Central memory CD8-positive, alpha-beta T cell (primary cell): ENCODE data around the gene ANAPC16.
"Not testable (repeated sequence)": the region's sequence is repeated elsewhere in the genome, so short reads cannot be mapped to it uniquely, and the experiment has no call there.

Experiments
- ATAC-seq: fragments of 150-1000 bp; cut with Tn5 transposase; replicated peaks from 2 replicates; pipeline ENCODE4 v1.10.0; 2022; ENCODE audit warnings: mild to moderate bottlenecking, moderate FRiP score, moderate number of reproducible peaks; ENCODE audit not compliant: poor library complexity, severe bottlenecking; ENCODE audit errors: extremely low read depth
- DNase-seq, 2 donors: peaks; one replicate each; pipeline ENCODE4 v3.0.0; 2021; ENCODE audit warnings: low spot score in 2 of 2
- H3K27ac Mint-ChIP-seq: one replicate; pipeline ENCODE4 v1.8.0; 2022; ENCODE audit warnings: low read depth, mild to moderate bottlenecking, moderate library complexity, mixed read lengths
- H3K27me3 Mint-ChIP-seq: one replicate; pipeline ENCODE4 v1.8.0; 2022; ENCODE audit warnings: mixed read lengths
- H3K36me3 Mint-ChIP-seq: one replicate; pipeline ENCODE4 v1.8.0; 2022; ENCODE audit warnings: mild to moderate bottlenecking, moderate library complexity, mixed read lengths; ENCODE audit not compliant: insufficient read depth
- H3K4me1 Mint-ChIP-seq: one replicate; pipeline ENCODE4 v1.8.0; 2022; ENCODE audit warnings: mixed read lengths
- H3K4me3 Mint-ChIP-seq: one replicate; pipeline ENCODE4 v1.8.0; 2022; ENCODE audit warnings: mild to moderate bottlenecking, moderate library complexity, mixed read lengths
- H3K9me3 Mint-ChIP-seq: one replicate; pipeline ENCODE4 v1.8.0; 2022; ENCODE audit warnings: mixed read lengths

The ANAPC16 gene

GRCh38 chr10:72263613-72264241 lies 47.9 kb downstream of the ANAPC16 start:
- DNase-seq, result peak in 1 of 2 donors; percentile 15
- Mint-ChIP-seq H3K27me3 (no peaks in the 10 kb centered on the region), H3K36me3 (peaks cover 1% of the 10 kb centered on the region), H3K4me1 (peaks cover 42% of the 10 kb centered on the region), H3K27ac (peak overlapping the region; percentile 53), H3K9me3 (no peaks in the 10 kb centered on the region), H3K4me3 (no peak overlapping the region)
- ATAC-seq, result no peak

GRCh38 chr10:72264536-72264935 lies 48.7 kb downstream of the ANAPC16 start:
- no peak overlapping the region for H3K4me3 Mint-ChIP-seq
- ATAC-seq (no peak), DNase-seq (no peak)
- H3K9me3 Mint-ChIP-seq, result no peaks in the 10 kb centered on the region
- peaks cover 36% of the 10 kb centered on the region for H3K4me1 Mint-ChIP-seq
- H3K27ac Mint-ChIP-seq, result no peak overlapping the region
- peaks cover 1% of the 10 kb centered on the region for H3K36me3 Mint-ChIP-seq
- H3K27me3 Mint-ChIP-seq, result no peaks in the 10 kb centered on the region

- Mint-ChIP-seq H3K27ac (peak overlapping the region; percentile 19), H3K4me1 (peaks cover 30% of the 10 kb centered on the region)
These were observed 49.7 kb downstream of the ANAPC16 start for GRCh38 chr10:72265508-72265907.

GRCh38 chr10:72265990-72266865 lies 50.4 kb downstream of the ANAPC16 start:
- DNase-seq (no peak), ATAC-seq (no peak)
- H3K9me3 Mint-ChIP-seq, result no peaks in the 10 kb centered on the region
- H3K36me3 Mint-ChIP-seq, result peaks cover 1% of the 10 kb centered on the region
- no peaks in the 10 kb centered on the region for H3K27me3 Mint-ChIP-seq
- no peak overlapping the region for H3K4me3 Mint-ChIP-seq
- H3K27ac Mint-ChIP-seq, result no peak overlapping the region
- peaks cover 25% of the 10 kb centered on the region for H3K4me1 Mint-ChIP-seq

More at GRCh38 chr10:72265508-72265907, 49.7 kb downstream of the ANAPC16 start:
- Mint-ChIP-seq H3K36me3 (peaks cover 1% of the 10 kb centered on the region), H3K4me3 (no peak overlapping the region), H3K9me3 (no peaks in the 10 kb centered on the region), H3K27me3 (no peaks in the 10 kb centered on the region)
- DNase-seq, result no peak
- ATAC-seq, result no peak

- H3K27ac Mint-ChIP-seq, result peak overlapping the region; percentile 32
- H3K9me3 Mint-ChIP-seq, result no peaks in the 10 kb centered on the region
- H3K4me3 Mint-ChIP-seq, result no peak overlapping the region
These were observed 51.6 kb downstream of the ANAPC16 start for GRCh38 chr10:72267381-72267780.

GRCh38 chr10:72267819-72268399 lies 52.1 kb downstream of the ANAPC16 start:
- no peaks in the 10 kb centered on the region for H3K27me3 Mint-ChIP-seq

More at GRCh38 chr10:72267381-72267780, 51.6 kb downstream of the ANAPC16 start:
- DNase-seq (no peak), ATAC-seq (no peak)
- H3K36me3 Mint-ChIP-seq, result peaks cover 1% of the 10 kb centered on the region
- H3K27me3 Mint-ChIP-seq, result no peaks in the 10 kb centered on the region
- peaks cover 18% of the 10 kb centered on the region for H3K4me1 Mint-ChIP-seq

GRCh38 chr10:72268475-72269200 lies 52.8 kb downstream of the ANAPC16 start:
- H3K4me1 Mint-ChIP-seq, result peaks cover 20% of the 10 kb centered on the region
- not testable (repeated sequence) for H3K9me3 Mint-ChIP-seq, DNase-seq, H3K36me3 Mint-ChIP-seq, H3K4me3 Mint-ChIP-seq, ATAC-seq, H3K27ac Mint-ChIP-seq, H3K27me3 Mint-ChIP-seq

More at GRCh38 chr10:72267819-72268399, 52.1 kb downstream of the ANAPC16 start:
- ATAC-seq (no peak), DNase-seq (no peak)
- Mint-ChIP-seq H3K9me3 (no peaks in the 10 kb centered on the region), H3K4me3 (no peak overlapping the region), H3K4me1 (peaks cover 18% of the 10 kb centered on the region), H3K27ac (peak overlapping the region; percentile 32), H3K36me3 (peaks cover 1% of the 10 kb centered on the region)

GRCh38 chr10:72270607-72271281 lies 54.9 kb downstream of the ANAPC16 start:
- Mint-ChIP-seq H3K4me3 (no peak overlapping the region), H3K9me3 (no peaks in the 10 kb centered on the region), H3K27me3 (no peaks in the 10 kb centered on the region), H3K27ac (no peak overlapping the region), H3K36me3 (peaks cover 18% of the 10 kb centered on the region), H3K4me1 (peaks cover 23% of the 10 kb centered on the region)
- ATAC-seq (no peak), DNase-seq (no peak)

GRCh38 chr10:72272689-72273409 lies 57.0 kb downstream of the ANAPC16 start:
- H3K27ac Mint-ChIP-seq, result peak overlapping the region; percentile 97
- H3K9me3 Mint-ChIP-seq, result no peaks in the 10 kb centered on the region
- no peaks in the 10 kb centered on the region for H3K27me3 Mint-ChIP-seq
- H3K4me3 Mint-ChIP-seq, result peak overlapping the region; percentile 99
- H3K36me3 Mint-ChIP-seq, result peaks cover 27% of the 10 kb centered on the region
- ATAC-seq (no peak), DNase-seq (no peak)
- peaks cover 39% of the 10 kb centered on the region for H3K4me1 Mint-ChIP-seq

GRCh38 chr10:72273410-72274212 lies 57.8 kb downstream of the ANAPC16 start, which contains the start of gene DDIT4:
Gene DDIT4 (plus strand): TSS chr10:72273924. CDS start chr10:72274217, 293 bp downstream.
- ATAC-seq (peak; percentile 96), DNase-seq (peak; percentile 93 to 96)
- Mint-ChIP-seq H3K27ac (peak within 1 kb of the TSS; percentile 97), H3K27me3 (no peaks in the 10 kb centered on the region), H3K9me3 (no peaks in the 10 kb centered on the region), H3K4me3 (peak within 1 kb of the TSS; percentile 99), H3K4me1 (peaks cover 47% of the 10 kb centered on the region), H3K36me3 (peaks cover 27% of the 10 kb centered on the region)
